Effector CD8-positive, alpha-beta T cell (primary cell): Measurements from ENCODE around the gene IGFN1.

Source experiments
- DNase-seq: peaks from one replicate; lab custom pipeline; 2025; lab: John Stamatoyannopoulos, UW

Gene IGFN1

DNA sequence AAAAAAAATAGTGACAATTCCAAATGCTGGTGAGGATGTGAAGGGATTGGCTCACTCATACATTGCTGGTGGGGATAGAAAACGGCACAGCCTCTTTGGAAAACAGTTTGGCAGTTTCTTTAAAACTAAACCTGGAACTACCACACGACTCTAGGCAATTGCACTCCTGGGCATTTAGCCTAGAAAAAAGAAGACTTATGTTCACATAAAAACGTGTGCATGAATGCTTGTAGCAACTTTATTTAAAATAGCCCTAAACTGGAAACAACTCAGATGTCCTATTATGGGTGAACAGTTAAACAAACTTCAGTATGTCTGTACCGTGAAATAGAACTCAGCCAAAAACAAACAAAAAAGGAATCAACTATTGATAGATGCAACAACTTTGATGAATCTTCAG lies 26.9 kb upstream of the IGFN1 start:
- DNase-seq: no peak

DNA sequence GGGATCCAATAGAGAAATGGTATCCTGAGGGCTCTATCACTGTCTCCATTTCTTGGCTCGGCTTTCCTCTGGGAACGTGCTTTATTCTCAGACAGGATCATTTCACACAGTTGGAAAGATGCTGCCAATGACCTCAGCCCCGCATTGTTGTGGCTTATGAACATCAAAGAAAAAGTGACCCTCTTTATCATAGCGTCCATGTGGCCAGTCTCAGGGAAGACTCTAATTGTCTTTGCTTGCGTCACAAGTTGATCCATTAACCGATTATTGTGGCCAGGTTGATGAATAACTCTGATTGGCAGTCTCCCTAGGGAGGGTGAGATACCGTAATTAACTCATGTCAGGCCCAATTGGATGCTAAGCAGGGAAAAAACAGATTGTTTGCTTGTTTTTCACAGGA lies 26.0 kb upstream of the IGFN1 start:
- no peak for DNase-seq

DNA sequence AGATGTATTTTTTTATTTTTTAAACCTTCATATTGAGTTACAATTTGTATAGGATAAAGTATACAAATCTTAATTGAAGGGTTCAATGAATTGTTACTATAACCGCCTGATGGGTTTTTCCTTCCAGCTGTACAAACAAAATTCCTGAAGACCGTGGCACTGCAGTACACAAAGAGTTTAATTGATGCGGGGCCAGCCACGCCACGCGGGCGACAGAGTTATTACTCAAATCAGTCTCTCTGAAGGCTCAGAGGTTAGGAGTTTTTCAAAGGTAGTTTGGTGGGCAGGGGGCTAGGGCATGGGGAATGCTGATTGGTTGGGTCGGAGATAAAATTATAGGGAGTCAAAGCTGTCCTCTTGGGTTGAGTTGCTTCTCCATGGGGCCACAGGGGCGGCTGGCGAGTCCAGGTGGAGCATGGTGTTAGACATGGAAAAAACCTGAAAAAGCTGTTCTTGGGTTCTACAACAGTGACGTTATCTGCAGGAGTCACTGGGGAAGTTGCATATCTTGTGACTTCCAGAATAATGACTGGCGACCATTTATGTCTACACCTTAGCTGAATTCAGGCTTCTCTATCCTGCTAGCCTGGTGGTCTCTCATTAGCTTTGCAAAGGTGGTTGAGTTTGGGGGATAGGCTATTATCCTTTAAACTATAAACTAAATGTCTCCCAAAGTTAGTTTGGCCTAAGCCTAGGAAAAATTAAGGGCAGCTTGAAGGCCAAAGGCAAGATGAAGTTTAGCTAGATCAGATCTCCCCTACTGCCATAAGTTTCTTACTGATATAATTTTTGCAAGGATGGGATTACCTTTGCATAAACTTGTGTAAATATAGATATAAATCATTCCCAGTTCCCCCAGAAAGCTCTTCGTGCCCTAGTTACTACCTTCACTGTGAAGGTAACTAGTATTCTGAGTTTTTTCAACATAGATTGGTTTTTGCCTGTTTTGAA lies 23.3 kb upstream of the IGFN1 start:
- no peak for DNase-seq

DNA sequence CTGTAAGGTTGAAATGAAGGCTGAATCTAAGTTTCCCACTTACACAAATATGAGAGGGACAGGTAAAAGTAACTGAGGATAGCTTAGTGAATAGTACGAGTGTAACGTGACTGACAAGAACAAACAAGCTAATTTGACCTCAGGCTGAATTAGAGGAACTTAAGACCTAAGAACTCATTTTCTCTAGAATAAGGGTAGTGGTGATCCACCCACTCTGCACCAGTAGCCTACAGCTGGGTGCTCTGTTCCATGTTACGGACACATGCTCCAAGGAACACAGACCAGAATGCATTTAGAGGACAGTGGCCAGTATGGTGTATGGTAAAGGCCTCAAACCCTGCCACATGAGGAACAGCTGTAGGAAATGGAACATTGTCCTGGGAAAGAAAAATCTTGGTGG lies 21.4 kb upstream of the IGFN1 start:
- no peak for DNase-seq

- DNase-seq: no peak
Measured at GRCh38 chr1:201169971-201170532, 20.6 kb upstream of the IGFN1 start.

DNA sequence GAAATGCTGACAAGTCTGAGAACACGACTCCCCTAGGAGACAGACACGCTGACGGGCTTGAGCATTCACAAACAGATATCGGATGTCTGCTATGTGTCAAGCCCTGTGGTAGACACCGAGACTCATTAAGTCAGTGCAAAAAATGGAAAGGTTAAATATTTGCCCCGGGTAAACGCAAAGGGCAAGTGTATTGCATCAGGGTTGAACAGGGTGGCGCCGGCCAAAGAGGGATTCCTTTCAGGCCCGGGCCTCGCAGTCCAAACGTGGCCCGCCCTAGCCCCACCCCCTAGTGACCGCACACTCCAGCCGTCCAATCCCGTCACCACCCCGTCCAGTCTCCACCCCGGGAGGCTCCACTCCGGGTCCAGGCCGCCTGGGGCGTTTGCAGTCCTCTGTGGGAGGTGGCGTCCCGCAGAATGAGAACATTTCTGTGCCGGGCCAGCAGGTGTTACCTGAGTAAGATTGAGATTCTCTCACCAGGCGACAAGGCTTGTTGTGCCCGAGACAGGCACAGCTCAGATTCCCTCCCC lies 20.0 kb upstream of the IGFN1 start:
- peak; percentile 53 for DNase-seq

DNA sequence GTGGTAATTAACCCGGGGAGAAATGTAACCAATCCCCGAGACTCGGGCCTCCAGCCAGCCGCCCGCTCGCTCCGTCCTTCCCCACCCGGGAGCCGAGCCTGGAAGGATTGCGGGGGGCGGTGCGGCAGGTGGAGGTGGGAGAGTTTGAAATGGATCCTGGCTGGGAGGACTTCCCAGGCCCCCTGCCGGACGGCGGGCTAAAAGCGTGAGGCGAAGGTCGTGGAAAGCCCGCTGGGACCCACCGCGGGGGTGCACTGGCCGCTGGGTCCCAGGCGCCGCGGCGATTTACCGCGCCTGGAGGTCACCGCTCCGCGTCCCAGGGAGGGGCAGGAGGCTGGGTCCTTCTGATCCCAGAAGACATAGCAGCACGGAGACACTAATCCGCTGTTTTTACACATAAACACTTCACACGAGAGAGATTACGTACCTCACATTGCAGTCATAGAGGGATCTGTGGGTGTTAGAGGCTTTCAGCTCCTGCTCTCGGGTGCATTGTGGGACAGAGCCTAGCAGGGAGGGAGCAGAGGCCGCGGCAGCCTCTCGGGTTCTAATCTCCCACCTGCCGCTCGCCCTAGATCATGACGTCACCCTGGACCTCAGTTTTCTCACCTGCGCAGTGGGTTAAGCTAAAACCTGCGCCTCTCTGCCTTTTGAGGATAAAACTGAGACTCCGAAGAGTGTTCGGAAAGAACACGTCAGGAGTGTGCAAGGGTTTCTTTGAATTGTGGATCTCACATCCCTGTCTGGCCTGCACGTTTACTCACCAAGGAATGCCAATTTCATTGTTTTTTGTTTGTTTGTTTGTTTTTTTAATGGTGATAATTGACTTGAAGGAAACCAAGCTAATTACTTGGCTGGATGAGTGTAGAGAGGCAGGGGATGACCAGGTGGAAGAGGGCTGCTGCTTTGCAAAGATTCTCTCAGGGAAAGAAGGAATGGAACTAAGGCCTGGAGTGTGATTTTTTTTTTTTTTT lies 19.3 kb upstream of the IGFN1 start:
- DNase-seq: no peak

GRCh38 chr1:201172326-201172725 lies 18.3 kb upstream of the IGFN1 start:
- DNase-seq: no peak

GRCh38 chr1:201172999-201173610 lies 17.5 kb upstream of the IGFN1 start:
- no peak for DNase-seq

- DNase-seq: no peak
Measured at GRCh38 chr1:201173736-201174135, 16.9 kb upstream of the IGFN1 start.

GRCh38 chr1:201175820-201176500 lies 14.7 kb upstream of the IGFN1 start:
- no peak for DNase-seq

GRCh38 chr1:201176940-201177339 lies 13.7 kb upstream of the IGFN1 start:
- DNase-seq: no peak

DNA sequence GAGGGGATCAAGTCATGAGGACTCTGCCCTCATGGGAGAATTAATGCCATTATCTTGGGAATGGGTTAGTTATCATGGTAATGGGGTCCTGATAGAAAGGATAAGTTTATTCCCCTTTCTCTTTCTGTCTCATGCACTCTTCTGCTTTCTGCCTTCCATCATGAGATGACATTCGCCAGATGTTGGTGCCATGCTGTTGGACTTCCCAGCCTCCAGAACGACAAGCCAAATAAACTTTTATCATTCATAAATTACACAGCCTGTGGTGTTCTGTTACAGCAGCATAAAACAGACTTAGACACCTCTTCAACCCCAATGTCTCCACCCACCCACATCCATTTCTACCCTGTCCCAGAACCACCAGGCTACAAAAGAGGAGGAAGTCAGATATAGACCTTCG lies 11.9 kb upstream of the IGFN1 start:
- DNase-seq: no peak

DNA sequence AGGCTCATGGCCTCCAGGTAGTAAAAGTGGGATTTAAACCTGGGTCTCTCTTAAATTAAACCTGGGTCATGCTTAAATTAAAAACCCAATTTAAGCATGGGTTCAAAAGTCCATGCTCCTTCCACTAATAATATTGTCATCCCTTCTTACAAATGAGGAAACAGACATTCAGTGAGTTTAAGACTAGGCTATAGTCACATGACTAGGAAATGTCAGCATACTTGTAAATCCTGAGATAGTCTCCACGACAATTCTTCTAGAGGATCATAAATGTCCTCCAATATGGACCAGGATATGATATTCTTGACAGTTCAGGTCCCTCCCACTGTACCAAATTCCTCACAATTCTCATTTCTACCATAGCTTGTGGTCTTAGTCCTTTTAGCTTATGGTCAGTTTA lies 10.5 kb upstream of the IGFN1 start:
- no peak for DNase-seq

DNA sequence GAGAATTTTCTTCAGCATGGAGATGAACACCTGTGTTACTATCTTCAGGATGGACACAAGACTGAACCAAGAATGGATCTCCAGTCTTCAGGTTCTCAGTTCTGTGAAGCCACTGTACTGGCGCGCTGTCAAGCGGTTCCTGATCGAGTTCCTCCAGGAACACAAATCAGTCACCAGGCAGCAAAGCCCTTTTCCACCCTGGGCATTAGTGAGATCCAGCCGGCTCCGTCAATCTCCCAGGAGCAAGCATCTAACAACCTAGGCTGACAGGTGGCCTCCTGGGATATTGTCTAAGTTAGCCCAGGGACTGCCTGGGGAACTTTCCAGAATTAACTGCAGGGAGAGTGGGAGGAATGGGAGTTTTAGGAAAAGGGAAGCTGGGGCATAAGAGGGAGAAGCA lies 9.7 kb upstream of the IGFN1 start:
- DNase-seq: no peak

- DNase-seq: no peak
Measured at GRCh38 chr1:201181323-201181722, 9.3 kb upstream of the IGFN1 start.

DNA sequence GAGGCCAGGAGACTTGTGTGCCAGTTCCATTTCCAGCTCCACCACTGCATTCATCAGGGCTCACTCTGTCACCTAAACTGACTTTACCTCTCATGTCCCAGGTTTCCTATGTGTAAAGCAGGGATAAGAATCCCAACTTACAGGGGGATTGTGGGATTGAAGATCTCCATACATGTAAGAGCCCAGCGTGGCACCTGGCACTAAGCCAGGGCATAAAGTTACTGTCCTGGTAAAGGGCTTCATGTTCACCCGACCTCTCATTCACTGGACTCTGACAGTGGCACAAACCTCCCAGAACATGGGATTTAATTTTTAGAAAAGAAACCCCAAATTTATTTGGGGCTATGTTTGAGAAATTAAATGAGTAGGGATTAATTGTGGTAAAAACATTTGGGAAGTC lies 8.9 kb upstream of the IGFN1 start:
- no peak for DNase-seq

DNA sequence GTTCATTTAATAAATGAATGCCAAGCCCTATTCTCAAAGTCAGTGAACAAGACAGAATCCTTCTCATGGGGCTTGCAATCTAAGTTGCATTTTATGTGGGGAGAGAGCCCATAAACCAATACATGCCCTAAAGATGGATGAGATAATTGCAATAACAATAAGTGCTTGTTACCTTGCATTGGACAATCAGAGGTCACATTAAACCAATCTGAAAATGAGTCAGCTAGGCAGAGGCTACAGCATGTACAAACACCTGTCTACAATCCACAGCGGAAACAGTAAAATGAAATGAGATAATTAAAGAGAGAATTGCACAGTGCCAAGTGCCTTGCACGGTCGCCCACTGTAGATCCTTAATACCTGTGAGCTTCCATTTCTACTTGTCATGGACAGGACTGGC lies 7.4 kb upstream of the IGFN1 start:
- DNase-seq: no peak

GRCh38 chr1:201183753-201184152 lies 6.9 kb upstream of the IGFN1 start:
- DNase-seq: no peak

- no peak for DNase-seq
Measured at GRCh38 chr1:201184307-201185122, 6.1 kb upstream of the IGFN1 start.
